Suppressor macrophage treated with lipopolysaccharide for 1 hour (primary cell): ENCODE measurements around the gene KRTAP5-1.
A peak's percentile ranks its signal among the peaks of the same experiment; 100 is the strongest.

ENCODE experiments used
- DNase-seq, 3 donors: peaks; one replicate each; pipeline ENCODE4 v3.0.0-alpha.2; 2020 to 2022

KRTAP5-1 gene

GRCh38 chr11:1570896-1571759, 14.0 kb downstream of the KRTAP5-1 start:
- DNase-seq, result peak in 1 of 3 donors; percentile 14

DNA sequence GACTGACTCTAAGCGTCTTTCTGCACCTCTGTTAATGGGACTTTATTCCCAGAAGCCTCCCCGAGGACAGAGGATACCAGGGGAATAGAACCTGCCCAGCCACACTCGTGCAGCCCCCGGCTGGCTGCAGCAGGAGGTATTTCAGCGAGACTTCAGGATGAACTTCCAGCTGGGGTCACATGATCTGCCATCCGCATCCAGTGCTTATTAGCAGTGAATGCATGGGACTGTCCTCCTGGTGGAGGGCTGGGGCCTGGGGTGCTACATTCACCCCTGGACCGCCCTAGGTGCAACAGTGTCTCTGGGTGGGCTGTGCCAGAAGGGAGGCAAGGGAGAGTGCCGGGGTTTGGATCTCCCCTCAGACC, 14.6 kb downstream of the KRTAP5-1 start:
- DNase-seq, result no peak

DNA sequence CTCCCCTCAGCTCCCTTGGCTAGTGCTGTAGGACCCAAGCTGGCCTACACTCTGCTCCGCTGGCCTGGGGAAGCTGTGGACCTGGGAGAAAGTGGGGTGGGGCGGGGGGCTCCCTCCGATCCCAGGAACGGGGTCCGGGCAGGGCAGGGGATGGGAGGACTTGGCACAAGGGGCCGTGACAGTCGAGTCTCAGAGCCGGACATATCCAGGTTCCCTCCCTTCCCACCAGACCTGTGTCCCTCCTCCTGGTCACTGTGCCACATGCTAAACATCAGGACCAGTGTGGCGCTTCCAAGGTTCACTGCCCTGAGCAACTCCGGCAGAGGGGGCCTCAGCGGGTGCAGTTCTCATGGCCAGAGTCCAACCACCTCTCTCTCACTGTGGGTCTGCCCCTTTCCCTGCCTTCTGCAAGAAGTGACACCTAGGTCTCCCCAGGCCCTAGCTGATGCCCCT, 15.1 kb downstream of the KRTAP5-1 start:
- DNase-seq, result no peak

GRCh38 chr11:1569251-1569780, 15.8 kb downstream of the KRTAP5-1 start:
- no peak for DNase-seq

GRCh38 chr11:1568441-1568911, 16.6 kb downstream of the KRTAP5-1 start:
- no peak for DNase-seq

DNA sequence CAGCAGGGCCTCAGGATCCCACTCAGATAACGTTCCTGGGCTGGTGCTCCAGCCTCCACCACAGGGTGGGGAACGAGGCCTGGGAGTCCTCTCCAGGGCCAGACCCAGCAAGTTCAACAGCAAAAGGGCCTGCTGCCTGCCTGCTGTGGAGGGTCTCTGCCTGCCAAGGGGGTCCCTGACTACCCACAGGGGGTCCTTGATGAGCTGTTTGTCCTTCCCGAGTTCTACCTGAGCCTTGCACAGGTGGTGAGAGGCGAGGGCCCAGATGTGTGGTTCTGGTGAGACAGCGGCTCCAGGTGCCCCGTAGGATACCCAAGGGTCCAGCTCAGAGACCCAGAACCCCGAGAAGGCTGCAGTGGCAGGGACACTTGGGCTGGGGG, 17.4 kb downstream of the KRTAP5-1 start:
- DNase-seq, result no peak

DNA sequence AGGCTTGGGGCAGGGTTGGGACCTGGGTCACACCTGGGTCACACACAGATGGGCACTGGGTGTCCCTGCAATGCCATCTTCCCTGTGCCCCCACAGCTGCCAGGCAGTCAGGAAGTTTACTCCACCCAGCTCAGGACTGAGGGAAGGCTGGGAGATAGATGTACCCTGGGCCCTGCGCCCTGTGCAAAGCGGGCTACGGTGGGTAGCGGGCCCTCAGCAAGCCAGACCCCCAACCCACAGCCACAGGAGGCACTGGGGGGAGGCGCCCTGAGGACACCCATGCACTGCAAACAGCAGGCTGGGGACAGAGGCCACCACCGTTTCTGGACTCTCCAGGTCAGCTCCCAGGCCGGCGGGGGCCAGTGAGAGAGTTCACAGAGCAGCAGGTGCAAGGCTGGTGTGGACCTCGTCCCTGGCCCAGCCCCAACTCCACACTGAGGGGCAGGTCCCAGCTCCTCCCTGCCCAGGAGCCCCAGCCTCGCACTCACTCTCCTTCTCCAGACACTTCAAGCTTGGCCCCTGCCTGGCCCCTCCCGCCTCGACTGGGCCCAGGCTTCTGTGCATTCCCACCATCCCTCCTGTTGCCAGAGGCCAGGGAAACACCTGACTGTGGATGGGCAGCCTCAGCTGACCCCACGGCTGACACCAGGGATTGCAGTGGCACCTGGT, 17.9 kb downstream of the KRTAP5-1 start:
- no peak for DNase-seq

GRCh38 chr11:1566381-1567051, 18.6 kb downstream of the KRTAP5-1 start:
- DNase-seq, result no peak

DNA sequence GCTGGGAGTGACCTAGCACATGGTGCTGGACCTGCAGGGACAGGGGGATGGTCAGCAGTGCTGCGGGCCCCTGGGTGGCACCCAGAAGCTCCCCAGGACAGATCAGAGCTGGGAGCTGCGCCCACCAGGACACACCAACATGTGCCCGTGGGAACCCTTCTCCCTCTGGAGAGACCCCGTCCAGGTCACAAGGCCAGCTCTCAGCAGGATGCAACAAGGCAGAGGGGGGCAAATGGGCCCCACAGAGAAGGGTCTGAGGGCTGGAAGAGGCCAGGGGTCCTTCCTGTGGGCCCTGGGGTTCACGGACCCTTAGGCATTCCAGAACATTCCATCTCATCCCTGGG, 19.2 kb downstream of the KRTAP5-1 start:
- DNase-seq, result no peak

DNA sequence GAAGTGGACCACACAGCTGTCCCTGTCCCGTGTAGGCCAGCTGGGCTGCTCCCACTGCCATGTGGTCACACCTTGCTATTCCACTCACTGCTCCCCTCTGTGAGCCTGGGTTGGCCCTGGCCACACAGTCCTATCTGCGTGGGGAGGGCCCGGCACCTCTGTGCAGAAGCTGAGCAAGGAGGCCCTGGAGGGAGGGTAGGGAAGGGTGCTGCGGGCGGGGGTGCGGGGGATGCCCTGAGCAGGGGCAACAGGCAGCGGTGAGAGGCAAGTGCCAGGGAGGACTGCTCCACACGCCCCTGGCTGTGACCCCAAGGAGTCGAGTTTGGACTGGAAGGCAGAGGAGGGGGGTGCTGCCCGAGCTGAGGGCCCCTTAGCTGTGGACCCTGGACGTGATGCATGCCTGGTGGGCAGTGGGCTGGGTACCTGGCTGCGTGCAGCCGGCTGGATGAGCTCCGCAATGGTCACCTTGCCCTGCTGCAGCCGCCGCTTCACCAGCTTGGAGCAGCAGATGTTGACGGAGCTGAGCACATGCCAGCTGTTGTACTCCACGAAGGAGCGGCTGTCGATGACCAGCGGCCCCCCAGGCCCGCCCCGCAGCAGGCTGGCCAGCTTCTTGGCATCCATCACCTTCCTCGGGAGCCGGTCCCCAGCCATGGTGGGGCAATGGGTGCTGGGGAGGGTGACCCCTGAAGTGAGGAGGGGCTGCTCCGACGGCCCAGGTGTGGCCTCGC, 19.7 kb downstream of the KRTAP5-1 start:
- no peak for DNase-seq

- DNase-seq, result peak; percentile 67 to 75 (median 67)
Measured at GRCh38 chr11:1564535-1565172, 20.4 kb downstream of the KRTAP5-1 start.

- DNase-seq, result no peak
Measured at GRCh38 chr11:1563697-1564534, 21.2 kb downstream of the KRTAP5-1 start.

DNA sequence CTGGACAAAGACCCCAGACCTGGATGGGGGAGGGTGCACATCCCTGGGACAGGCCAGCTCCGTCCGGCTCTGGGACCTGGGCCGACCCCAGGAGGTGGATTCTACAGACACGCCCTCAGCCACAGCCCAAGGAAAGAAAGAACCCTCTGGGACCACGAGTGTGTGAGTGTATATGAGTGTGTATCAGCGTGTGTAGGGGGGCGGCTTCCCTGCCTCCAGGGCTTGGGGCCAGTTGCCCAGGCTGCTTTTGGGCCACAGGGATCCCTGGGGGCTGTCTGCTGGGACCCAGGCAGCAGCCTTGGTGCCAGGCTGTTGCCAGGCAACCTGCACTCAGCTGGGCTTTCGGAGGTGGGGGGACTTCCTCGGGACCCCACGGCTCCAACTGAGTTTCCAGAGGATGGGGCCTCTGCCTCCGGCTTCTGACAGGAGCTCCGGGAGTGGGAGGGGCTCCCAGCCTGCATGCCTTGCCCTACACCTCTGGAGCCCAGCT, 21.9 kb downstream of the KRTAP5-1 start:
- no peak for DNase-seq

- DNase-seq, result no peak
Measured at GRCh38 chr11:1562469-1563148, 22.5 kb downstream of the KRTAP5-1 start.

- DNase-seq, result no peak
Measured at GRCh38 chr11:1561955-1562354, 23.1 kb downstream of the KRTAP5-1 start.

GRCh38 chr11:1561266-1561665, 23.8 kb downstream of the KRTAP5-1 start:
- DNase-seq, result no peak

GRCh38 chr11:1560649-1561251, 24.3 kb downstream of the KRTAP5-1 start:
- DNase-seq, result no peak

DNA sequence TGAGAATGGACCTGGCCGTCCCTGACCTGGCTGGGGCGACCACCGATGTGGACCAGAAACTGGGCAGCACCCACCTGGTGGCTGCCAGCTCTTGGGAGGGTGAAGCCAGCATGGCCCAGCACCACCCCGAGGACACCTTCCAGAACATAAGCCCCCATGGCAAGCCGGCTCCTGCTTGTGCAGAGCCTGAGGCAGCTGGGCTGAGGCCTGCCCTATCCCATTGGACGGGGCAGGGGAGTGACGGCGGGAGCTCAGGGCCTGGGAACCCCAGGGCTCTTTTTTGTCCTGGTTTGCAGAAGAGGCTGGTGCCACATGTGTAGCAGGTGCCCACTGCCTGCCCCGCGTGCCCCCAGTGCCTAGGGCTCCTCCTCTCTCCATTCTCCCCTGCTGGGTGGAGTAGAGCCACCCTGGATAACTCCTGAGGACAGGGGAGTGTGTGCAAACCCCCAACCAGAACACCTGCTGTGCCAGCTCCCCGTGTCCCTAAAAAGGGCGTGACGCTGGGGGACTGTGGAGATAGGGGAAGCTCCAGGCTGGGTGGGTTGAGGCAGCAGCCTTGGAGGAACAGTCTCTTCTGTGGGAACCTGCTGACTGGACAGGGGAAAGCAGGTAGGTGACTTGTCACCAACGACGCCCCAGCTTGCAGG, 25.0 kb downstream of the KRTAP5-1 start:
- DNase-seq, result no peak
